Naive thymus-derived CD4-positive, alpha-beta T cell (primary cell): ENCODE measurements around the gene SMIM38. TPM values are rescaled to one million over a fixed set of nuclear protein-coding genes. Genes with fewer than 3 reads are reported as not detected.
A peak's percentile ranks its signal among the peaks of the same experiment; 100 is the strongest.

Experiments
- ATAC-seq: fragments of 150-1000 bp; cut with Tn5 transposase; 2 replicates; pipeline ENCODE4 v1.10.0; 2021; ENCODE audit warnings: mild to moderate bottlenecking, moderate library complexity
- CTCF ChIA-PET: fragments of 350-600 bp; sonication (Branson Sonifier 250); formaldehyde crosslinking; loops from one replicate; lab custom pipeline; 2021; ENCODE audit warnings: antibody characterized with exemption; lab: Charles Lee
- POLR2A ChIA-PET: fragments of 350-600 bp; sonication (Branson Sonifier 250); formaldehyde crosslinking; loops from one replicate; lab custom pipeline; 2021; ENCODE audit warnings: antibody characterized with exemption, inconsistent platforms; lab: Charles Lee
- DNase-seq, 9 donors: peaks; one replicate each; pipeline versions ENCODE4 v3.0.0 to v3.0.0-alpha.2; 2020 to 2022; ENCODE audit warnings: mixed read lengths in 1 of 9
- H3K27ac ChIP-seq: one replicate; pipeline ENCODE4 v1.7.0; 2013; ENCODE audit warnings: mild to moderate bottlenecking, low read depth, low read length, moderate library complexity
- H3K27me3 ChIP-seq, 2 donors: one replicate each; pipeline ENCODE4 v1.7.0; 2013; ENCODE audit warnings: low read length in 2 of 2, mild to moderate bottlenecking in 2 of 2, moderate library complexity in 2 of 2; ENCODE audit not compliant: control insufficient read depth in 2 of 2, insufficient read depth in 2 of 2
- H3K36me3 ChIP-seq, 3 experiments: 1 replicate in 2 of 3; 2 replicates in 1 of 3; pipeline ENCODE4 v1.7.0; 2013; ENCODE audit warnings: low read length in 3 of 3, mild to moderate bottlenecking in 3 of 3, moderate library complexity in 1 of 3; ENCODE audit not compliant: insufficient read depth in 3 of 3, control insufficient read depth in 2 of 3
- H3K4me1 ChIP-seq, 2 donors: one replicate each; pipeline ENCODE4 v1.7.0; 2013; ENCODE audit warnings: low read length in 2 of 2, mild to moderate bottlenecking in 2 of 2, moderate library complexity in 1 of 2; ENCODE audit not compliant: control insufficient read depth in 2 of 2, insufficient read depth in 2 of 2
- H3K4me3 ChIP-seq: 2 replicates; pipeline ENCODE4 v1.7.0; 2013; ENCODE audit warnings: mild to moderate bottlenecking, low read length
- H3K9me3 ChIP-seq, 3 experiments: 1 replicate in 2 of 3; 2 replicates in 1 of 3; pipeline ENCODE4 v1.7.0; 2013; ENCODE audit warnings: low read length in 3 of 3; ENCODE audit not compliant: control insufficient read depth in 2 of 3
- H3K27ac Mint-ChIP-seq, 9 donors: one replicate each; pipeline ENCODE4 v1.8.0; 2020 to 2022; ENCODE audit warnings: mixed read lengths in 9 of 9, mild to moderate bottlenecking in 8 of 9, moderate library complexity in 5 of 9, inconsistent platforms in 2 of 9
- H3K27me3 Mint-ChIP-seq, 5 donors: one replicate each; pipeline ENCODE4 v1.8.0; 2021 to 2022; ENCODE audit warnings: mixed read lengths in 5 of 5, mild to moderate bottlenecking in 1 of 5
- H3K36me3 Mint-ChIP-seq, 5 donors: one replicate each; pipeline ENCODE4 v1.8.0; 2020 to 2022; ENCODE audit warnings: mixed read lengths in 5 of 5, mild to moderate bottlenecking in 3 of 5, inconsistent platforms in 1 of 5
- H3K4me1 Mint-ChIP-seq, 7 donors: one replicate each; pipeline ENCODE4 v1.8.0; 2020 to 2022; ENCODE audit warnings: mixed read lengths in 7 of 7, mild to moderate bottlenecking in 3 of 7, inconsistent platforms in 1 of 7
- H3K4me3 Mint-ChIP-seq, 10 donors: one replicate each; pipeline ENCODE4 v1.8.0; 2020 to 2022; ENCODE audit warnings: mild to moderate bottlenecking in 10 of 10, mixed read lengths in 10 of 10, moderate library complexity in 6 of 10, inconsistent platforms in 2 of 10
- H3K9me3 Mint-ChIP-seq, 11 donors: one replicate each; pipeline ENCODE4 v1.8.0; 2020 to 2022; ENCODE audit warnings: mixed read lengths in 11 of 11, mild to moderate bottlenecking in 4 of 11, inconsistent platforms in 1 of 11, moderate library complexity in 1 of 11
- intact Hi-C, 2 donors: fragments of 100-400 bp; cut with micrococcal nuclease; formaldehyde crosslinking; loops; one replicate each; pipeline ENCODE4 v1.15.1; 2023
- polyA plus RNA-seq, 2 donors: library from polyadenylated mRNA; unstranded; fragments of 300-500 nt; fragmentation: Illumina TruSeq; gene quantifications; one replicate each; pipeline ENCODE4 v1.2.3, GENCODE V29; 2021
- total RNA-seq, 6 experiments: library from RNA in 5 of 6; stranded (reverse) in 5 of 6; gene quantifications; 1 replicate in 5 of 6; 2 replicates in 1 of 6; pipeline ENCODE4 v1.2.3 and lab custom pipeline; 2021 to 2026

SMIM38 gene
- total and polyA plus RNA-seq, 7 experiments from 2014 or later, result 0.13 to 0.73 (median 0.70) TPM; not detected in 2

DNA sequence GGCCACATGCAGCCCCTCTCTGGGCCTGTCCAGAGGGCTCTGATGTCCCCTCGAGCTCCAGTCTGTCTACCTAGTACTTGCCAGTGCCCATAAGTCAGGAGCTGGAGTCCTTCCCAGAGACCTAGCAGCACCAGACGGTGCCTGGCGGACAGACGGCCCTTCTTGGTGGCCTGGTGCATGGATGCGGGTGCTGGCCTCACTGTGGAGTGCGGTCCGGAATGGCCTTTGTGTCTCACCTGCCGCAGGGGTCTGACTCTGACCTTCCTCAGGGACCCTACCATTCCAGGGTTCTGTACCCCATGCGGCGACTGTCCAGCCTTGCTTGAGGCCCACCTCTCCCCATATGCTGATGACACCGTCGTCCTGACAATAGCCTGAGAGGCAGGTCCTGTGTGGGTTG, 29.4 kb upstream of the SMIM38 start:
- DNase-seq, result no peak
- Mint-ChIP-seq H3K27ac (no peak overlapping the region), H3K27me3 (no peaks in the 10 kb centered on the region), H3K36me3 (peaks cover 0 to 4% (median 0%) of the 10 kb centered on the region in 5 donors), H3K4me1 (peaks cover 19 to 59% (median 50%) of the 10 kb centered on the region in 7 donors), H3K9me3 (peaks cover 1 to 17% (median 6%) of the 10 kb centered on the region in 11 donors), H3K4me3 (no peak overlapping the region)
- Histone ChIP-seq H3K27me3 (no peaks in the 10 kb centered on the region), H3K4me1 (peaks cover 4 to 46% of the 10 kb centered on the region in 2 donors), H3K4me3 (no peak overlapping the region), H3K9me3 (peaks cover 0 to 5% (median 0%) of the 10 kb centered on the region in 3 experiments), H3K27ac (no peak overlapping the region), H3K36me3 (no peaks in the 10 kb centered on the region)
- ATAC-seq, result no peak
- ChIA-PET CTCF (no interaction called here), POLR2A (no interaction called here)
- intact Hi-C loops, result no loop called here

DNA sequence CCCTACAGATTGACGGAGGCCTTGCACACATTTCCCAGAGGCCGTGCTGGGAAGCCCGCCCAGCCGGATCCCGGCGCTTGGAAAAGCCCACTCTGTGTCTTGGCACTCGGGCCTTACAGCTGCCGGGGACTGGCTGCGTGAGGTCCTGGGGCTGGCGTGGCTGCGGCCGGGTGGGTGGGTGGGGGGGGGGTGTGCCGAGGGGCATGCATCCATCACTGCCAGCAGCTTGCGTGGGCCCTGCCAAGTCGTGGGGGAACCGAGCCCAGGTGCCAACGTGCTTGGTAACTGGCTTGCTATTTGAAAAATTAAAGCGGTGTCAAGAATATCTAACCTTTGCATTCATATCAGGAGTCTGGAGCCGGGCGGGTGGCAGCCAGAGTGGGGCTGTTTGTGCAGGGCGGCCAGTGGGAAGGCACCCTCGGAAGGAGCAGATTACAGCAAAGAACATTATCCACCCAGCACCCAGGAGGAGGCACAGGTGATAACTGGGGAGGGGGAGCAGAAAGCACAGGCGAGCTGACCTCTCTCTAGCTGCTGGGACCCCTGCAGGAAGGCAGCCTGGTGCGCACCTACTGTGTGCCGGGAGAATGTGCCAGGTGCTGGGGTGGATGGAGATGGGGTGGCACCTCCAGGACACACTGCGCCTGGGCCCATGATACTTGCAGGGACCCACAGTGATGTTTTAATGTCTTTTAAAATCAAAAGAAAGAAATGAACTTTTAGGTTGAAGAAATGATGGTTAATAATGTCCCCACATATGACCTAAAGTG, 28.5 kb upstream of the SMIM38 start:
- Mint-ChIP-seq H3K9me3 (peaks cover 1 to 17% (median 6%) of the 10 kb centered on the region in 11 donors), H3K4me1 (peaks cover 16 to 56% (median 44%) of the 10 kb centered on the region in 7 donors), H3K4me3 (no peak overlapping the region), H3K36me3 (peaks cover 0 to 4% (median 0%) of the 10 kb centered on the region in 5 donors), H3K27me3 (no peaks in the 10 kb centered on the region), H3K27ac (peak overlapping the region in 1 of 9 donors; percentile 19)
- Histone ChIP-seq H3K4me1 (peaks cover 4 to 43% of the 10 kb centered on the region in 2 donors), H3K9me3 (peaks cover 0 to 5% (median 0%) of the 10 kb centered on the region in 3 experiments), H3K4me3 (no peak overlapping the region), H3K27ac (no peak overlapping the region), H3K27me3 (no peaks in the 10 kb centered on the region), H3K36me3 (no peaks in the 10 kb centered on the region)
- intact Hi-C loops, result no loop called here
- no peak for DNase-seq
- POLR2A ChIA-PET, result no interaction called here
- CTCF ChIA-PET, result no interaction called here
- no peak for ATAC-seq

DNA sequence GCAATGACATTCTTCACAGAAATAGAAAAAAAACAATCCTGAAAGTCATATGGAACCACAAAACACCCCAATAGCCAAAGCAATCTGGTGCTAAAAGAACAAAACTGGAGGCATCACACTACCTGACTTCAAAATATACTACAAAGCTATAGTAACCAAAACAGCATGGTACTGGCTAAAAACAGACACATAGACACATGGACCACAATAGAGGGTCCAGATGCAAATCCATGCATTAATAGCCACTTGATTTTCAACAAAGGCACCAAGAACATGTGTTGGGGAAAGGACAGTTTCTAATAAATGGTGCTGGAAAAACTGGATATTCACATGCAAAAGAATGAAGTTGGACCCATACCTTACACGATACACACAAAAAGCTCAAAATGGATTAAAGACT, 27.9 kb upstream of the SMIM38 start:
- Mint-ChIP-seq H3K27me3 (no peaks in the 10 kb centered on the region), H3K36me3 (peaks cover 0 to 4% (median 0%) of the 10 kb centered on the region in 5 donors), H3K4me1 (peaks cover 11 to 56% (median 38%) of the 10 kb centered on the region in 7 donors), H3K4me3 (no peak overlapping the region), H3K27ac (no peak overlapping the region), H3K9me3 (peaks cover 1 to 17% (median 6%) of the 10 kb centered on the region in 11 donors)
- Histone ChIP-seq H3K9me3 (peaks cover 0 to 5% (median 0%) of the 10 kb centered on the region in 3 experiments), H3K27me3 (no peaks in the 10 kb centered on the region), H3K4me1 (peaks cover 0 to 37% of the 10 kb centered on the region in 2 donors), H3K27ac (no peak overlapping the region), H3K36me3 (no peaks in the 10 kb centered on the region), H3K4me3 (no peak overlapping the region)
- DNase-seq, result no peak
- CTCF ChIA-PET, result no interaction called here
- POLR2A ChIA-PET, result no interaction called here
- intact Hi-C loops, result no loop called here
- no peak for ATAC-seq

DNA sequence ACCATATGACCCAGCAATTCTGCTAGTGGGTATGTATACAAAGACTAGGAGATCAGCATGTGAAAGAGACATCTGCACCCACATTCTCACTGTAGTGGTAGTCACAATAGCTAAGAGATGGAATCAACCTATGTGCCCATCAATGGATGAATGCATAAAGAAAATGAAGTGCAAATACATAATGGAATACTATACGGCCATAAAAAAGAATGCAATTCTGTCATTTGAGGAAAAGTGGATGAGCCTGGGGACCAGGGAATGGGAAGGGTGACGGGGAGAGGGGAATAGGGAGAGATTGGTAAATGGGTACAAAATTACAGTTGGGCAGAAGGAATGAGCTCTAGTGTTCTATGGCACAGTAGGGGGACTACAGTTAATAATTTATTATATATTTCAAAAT, 26.7 kb upstream of the SMIM38 start:
- ATAC-seq, result no peak
- peaks cover 7 to 51% (median 30%) of the 10 kb centered on the region in 7 donors for H3K4me1 Mint-ChIP-seq
- Histone ChIP-seq H3K36me3 (no peaks in the 10 kb centered on the region), H3K4me3 (no peak overlapping the region), H3K27me3 (no peaks in the 10 kb centered on the region), H3K9me3 (peaks cover 0 to 5% (median 0%) of the 10 kb centered on the region in 3 experiments), H3K4me1 (peaks cover 0 to 28% of the 10 kb centered on the region in 2 donors), H3K27ac (no peak overlapping the region)
- H3K9me3 Mint-ChIP-seq, result peaks cover 1 to 17% (median 7%) of the 10 kb centered on the region in 11 donors
- ChIA-PET POLR2A (no interaction called here), CTCF (no interaction called here)
- peaks cover 0 to 4% (median under 1%) of the 10 kb centered on the region in 5 donors for H3K36me3 Mint-ChIP-seq
- no peak overlapping the region for H3K4me3 Mint-ChIP-seq
- peak overlapping the region in 2 of 9 donors; percentile 40 to 60 for H3K27ac Mint-ChIP-seq
- H3K27me3 Mint-ChIP-seq, result no peaks in the 10 kb centered on the region
- intact Hi-C loops, result no loop called here
- DNase-seq, result no peak

DNA sequence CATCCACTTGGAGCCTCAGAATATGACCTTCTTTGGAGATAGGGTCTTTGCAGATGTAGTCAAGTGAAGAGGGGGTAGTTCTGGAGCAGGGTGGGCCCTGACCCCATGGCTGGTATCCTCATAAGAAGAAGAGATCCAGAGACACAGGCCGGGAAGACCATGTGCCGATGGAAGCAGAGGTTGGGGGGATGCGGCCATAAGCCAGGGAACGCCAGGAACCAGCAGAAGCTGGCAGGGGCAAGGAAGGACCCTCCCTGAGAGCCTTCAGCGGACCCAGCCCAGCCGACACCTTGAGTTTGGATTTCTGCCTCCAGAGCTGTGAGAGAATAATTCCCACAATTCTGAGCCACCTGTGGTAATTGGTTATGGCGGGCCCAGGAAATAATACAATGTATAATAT, 26.1 kb upstream of the SMIM38 start:
- Histone ChIP-seq H3K27ac (no peak overlapping the region), H3K36me3 (no peaks in the 10 kb centered on the region), H3K27me3 (no peaks in the 10 kb centered on the region), H3K9me3 (peaks cover 0 to 5% (median 0%) of the 10 kb centered on the region in 3 experiments), H3K4me3 (no peak overlapping the region), H3K4me1 (peaks cover 0 to 22% of the 10 kb centered on the region in 2 donors)
- Mint-ChIP-seq H3K9me3 (peaks cover 1 to 16% (median 7%) of the 10 kb centered on the region in 11 donors), H3K27me3 (no peaks in the 10 kb centered on the region), H3K4me3 (no peak overlapping the region), H3K4me1 (peaks cover 2 to 47% (median 24%) of the 10 kb centered on the region in 7 donors), H3K36me3 (peaks cover 0 to 4% (median 2%) of the 10 kb centered on the region in 5 donors), H3K27ac (peak overlapping the region in 2 of 9 donors; percentile 25 to 47)
- ChIA-PET CTCF (no interaction called here), POLR2A (no interaction called here)
- ATAC-seq (no peak), DNase-seq (no peak)
- intact Hi-C loops, result no loop called here

DNA sequence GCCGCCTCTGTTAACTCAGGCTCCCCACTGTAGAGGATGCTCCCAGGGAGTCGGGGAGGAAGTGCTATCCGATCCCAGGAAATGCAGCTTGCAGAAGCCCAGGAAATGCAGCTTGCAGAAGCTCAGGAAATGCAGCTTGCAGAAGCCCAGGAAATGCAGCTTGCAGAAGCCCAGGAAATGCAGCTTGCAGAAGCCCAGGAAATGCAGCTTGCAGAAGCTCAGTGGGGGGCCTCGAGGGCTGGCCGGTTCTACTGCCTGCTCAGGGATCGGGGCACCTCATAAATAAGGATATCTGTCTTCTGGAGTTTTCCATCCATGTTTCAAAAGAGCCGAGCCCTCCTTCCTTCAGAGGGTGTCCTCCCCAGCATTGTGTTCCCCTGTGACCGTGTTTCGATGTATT, 25.1 kb upstream of the SMIM38 start:
- H3K9me3 Mint-ChIP-seq, result peaks cover 1 to 16% (median 7%) of the 10 kb centered on the region in 11 donors
- H3K4me3 Mint-ChIP-seq, result peak overlapping the region in 3 of 10 donors; percentile 40 to 61 (median 46)
- Histone ChIP-seq H3K27ac (peak overlapping the region; percentile 17), H3K36me3 (no peaks in the 10 kb centered on the region), H3K9me3 (peaks cover 0 to 5% (median 0%) of the 10 kb centered on the region in 3 experiments), H3K27me3 (no peaks in the 10 kb centered on the region), H3K4me3 (no peak overlapping the region), H3K4me1 (peaks cover 0 to 17% of the 10 kb centered on the region in 2 donors)
- POLR2A ChIA-PET, result no interaction called here
- ATAC-seq (no peak), DNase-seq (no peak)
- peaks cover 0 to 4% (median 2%) of the 10 kb centered on the region in 5 donors for H3K36me3 Mint-ChIP-seq
- H3K4me1 Mint-ChIP-seq, result peaks cover 2 to 44% (median 21%) of the 10 kb centered on the region in 7 donors
- peak overlapping the region in 3 of 9 donors; percentile 12 to 76 (median 39) for H3K27ac Mint-ChIP-seq
- intact Hi-C loops, result no loop called here
- CTCF ChIA-PET, result no interaction called here
- no peaks in the 10 kb centered on the region for H3K27me3 Mint-ChIP-seq
